IPS DF 4.7 (cell line): ENCODE data around the gene LCN1.
"Not testable (repeated sequence)": the region's sequence is repeated elsewhere in the genome, so short reads cannot be mapped to it uniquely, and the experiment has no call there.

Experiments used
- DNase-seq: peaks from one replicate; pipeline ENCODE4 v3.0.0-alpha.2; 2013; ENCODE audit warnings: low spot score; ENCODE audit errors: extremely low read depth

LCN1 gene

GRCh38 chr9:135522137-135522877 is 1.1 kb downstream of the LCN1 start:
- DNase-seq = no peak

- DNase-seq = no peak
Observed at GRCh38 chr9:135522931-135523330, 1.7 kb downstream of the LCN1 start.

GRCh38 chr9:135523521-135524129 is 2.4 kb downstream of the LCN1 start:
- no peak for DNase-seq

GRCh38 chr9:135524130-135524861 is 3.1 kb downstream of the LCN1 start:
- DNase-seq = no peak

GRCh38 chr9:135525241-135526088 is 4.2 kb downstream of the LCN1 start:
- no peak for DNase-seq

- no peak for DNase-seq
Observed at GRCh38 chr9:135526089-135526729, 5.0 kb downstream of the LCN1 start.

- DNase-seq = no peak
Observed at GRCh38 chr9:135526730-135527571, 5.7 kb downstream of the LCN1 start.

GRCh38 chr9:135528842-135529435 is 7.7 kb downstream of the LCN1 start:
- not testable (repeated sequence) for DNase-seq

GRCh38 chr9:135530146-135530545 is 8.9 kb downstream of the LCN1 start:
- DNase-seq = no peak

- no peak for DNase-seq
Observed at GRCh38 chr9:135531096-135531495, 9.9 kb downstream of the LCN1 start.

GRCh38 chr9:135533113-135533512 is 11.9 kb downstream of the LCN1 start:
- no peak for DNase-seq

- DNase-seq = no peak
Observed at GRCh38 chr9:135533674-135534073, 12.4 kb downstream of the LCN1 start.

- not testable (repeated sequence) for DNase-seq
Observed at GRCh38 chr9:135534192-135534711, 13.0 kb downstream of the LCN1 start.

- DNase-seq = not testable (repeated sequence)
Observed at GRCh38 chr9:135534826-135535225, 13.6 kb downstream of the LCN1 start.

- DNase-seq = not testable (repeated sequence)
Observed at GRCh38 chr9:135535631-135536030, 14.4 kb downstream of the LCN1 start.

GRCh38 chr9:135536216-135536615 is 15.0 kb downstream of the LCN1 start:
- no peak for DNase-seq

GRCh38 chr9:135543262-135543894 is 22.1 kb downstream of the LCN1 start:
- not testable (repeated sequence) for DNase-seq

GRCh38 chr9:135544981-135545635 is 23.9 kb downstream of the LCN1 start:
- DNase-seq = no peak
